HG03045 (cell line): ENCODE measurements around the gene RABGEF1.
"Not testable (repeated sequence)": the region's sequence is repeated elsewhere in the genome, so short reads cannot be mapped to it uniquely, and the experiment has no call there.

ENCODE experiments used
- ATAC-seq: cut with Tn5 transposase; IDR thresholded peaks from one replicate; pipeline ENCODE4 v1.9.1; 2021; ENCODE audit warnings: mild to moderate bottlenecking, moderate library complexity; ENCODE audit not compliant: unreplicated experiment

The RABGEF1 gene

GRCh38 chr7:66800591-66800990, 60.1 kb downstream of the RABGEF1 start:
- no peak for ATAC-seq

GRCh38 chr7:66804001-66804400, 63.5 kb downstream of the RABGEF1 start:
- no peak for ATAC-seq

GRCh38 chr7:66807736-66808135, 67.2 kb downstream of the RABGEF1 start:
- ATAC-seq, result no peak

- ATAC-seq, result no peak
Observed at GRCh38 chr7:66810716-66811115, 70.2 kb downstream of the RABGEF1 start.

GRCh38 chr7:66815186-66815875, 74.8 kb downstream of the RABGEF1 start:
- ATAC-seq, result not testable (repeated sequence)

- no peak for ATAC-seq
Observed at GRCh38 chr7:66815951-66816350, 75.4 kb downstream of the RABGEF1 start.

GRCh38 chr7:66816658-66817057, 76.1 kb downstream of the RABGEF1 start:
- ATAC-seq, result not testable (repeated sequence)

- ATAC-seq, result peak; percentile 53
Observed at GRCh38 chr7:66817208-66817795, 76.8 kb downstream of the RABGEF1 start.

GRCh38 chr7:66817956-66818355, 77.4 kb downstream of the RABGEF1 start:
- not testable (repeated sequence) for ATAC-seq

GRCh38 chr7:66824041-66824440, 83.5 kb downstream of the RABGEF1 start:
- no peak for ATAC-seq

GRCh38 chr7:66825538-66825937, 85.0 kb downstream of the RABGEF1 start:
- not testable (repeated sequence) for ATAC-seq

GRCh38 chr7:66826649-66827048, 86.1 kb downstream of the RABGEF1 start:
- no peak for ATAC-seq

- not testable (repeated sequence) for ATAC-seq
Observed at GRCh38 chr7:66830976-66831375, 90.4 kb downstream of the RABGEF1 start.

- ATAC-seq, result no peak
Observed at GRCh38 chr7:66832531-66833351, 92.2 kb downstream of the RABGEF1 start.

- no peak for ATAC-seq
Observed at GRCh38 chr7:66837007-66837406, 96.5 kb downstream of the RABGEF1 start.

GRCh38 chr7:66837661-66838060, 97.1 kb downstream of the RABGEF1 start:
- ATAC-seq, result no peak

- no peak for ATAC-seq
Observed at GRCh38 chr7:66839814-66840213, 99.3 kb downstream of the RABGEF1 start.

- ATAC-seq, result no peak
Observed at GRCh38 chr7:66840316-66840715, 99.8 kb downstream of the RABGEF1 start.

- ATAC-seq, result no peak
Observed at GRCh38 chr7:66841898-66842297, 101.4 kb downstream of the RABGEF1 start.

- not testable (repeated sequence) for ATAC-seq
Observed at GRCh38 chr7:66843492-66843891, 103.0 kb downstream of the RABGEF1 start.

GRCh38 chr7:66844552-66845378, 104.2 kb downstream of the RABGEF1 start:
- ATAC-seq, result peak; percentile 90
